Stimulated activated CD4-positive, alpha-beta T cell treated with anti-CD3 and anti-CD28 coated beads, Interleukin-2, amount 100 ng/mL, for 24 hours (primary cell): ENCODE data around the gene TOGARAM2.
"Not testable (repeated sequence)": the region's sequence is repeated elsewhere in the genome, so short reads cannot be mapped to it uniquely, and the experiment has no call there.

Experiments
- DNase-seq, 2 donors: peaks; one replicate each; pipeline ENCODE4 v3.0.0-alpha.2; 2020

TOGARAM2 gene

GRCh38 chr2:28977176-28977875 lies 3.8 kb upstream of the TOGARAM2 start:
- no peak for DNase-seq

GRCh38 chr2:28978001-28978400 lies 3.1 kb upstream of the TOGARAM2 start:
- DNase-seq: not testable (repeated sequence)

GRCh38 chr2:28978606-28979005 lies 2.5 kb upstream of the TOGARAM2 start:
- no peak for DNase-seq

- DNase-seq: no peak
Measured at GRCh38 chr2:28979041-28979440, 2.1 kb upstream of the TOGARAM2 start.

GRCh38 chr2:28979576-28980366 lies 1.3 kb upstream of the TOGARAM2 start:
- no peak for DNase-seq

GRCh38 chr2:28980368-28981015 lies 606 bp upstream of the TOGARAM2 start:
- DNase-seq: no peak

GRCh38 chr2:28981620-28982376 lies 700 bp downstream of the TOGARAM2 start:
- DNase-seq: no peak

- no peak for DNase-seq
Measured at GRCh38 chr2:28982381-28982950, 1.4 kb downstream of the TOGARAM2 start.

GRCh38 chr2:28986429-28986828 lies 5.3 kb downstream of the TOGARAM2 start:
- DNase-seq: no peak

- no peak for DNase-seq
Measured at GRCh38 chr2:28989973-28990372, 8.9 kb downstream of the TOGARAM2 start.

GRCh38 chr2:28990445-28990844 lies 9.3 kb downstream of the TOGARAM2 start:
- no peak for DNase-seq

GRCh38 chr2:28991021-28991420 lies 9.9 kb downstream of the TOGARAM2 start:
- no peak for DNase-seq

- DNase-seq: no peak
Measured at GRCh38 chr2:28991460-28991859, 10.4 kb downstream of the TOGARAM2 start.

- no peak for DNase-seq
Measured at GRCh38 chr2:28993206-28993960, 12.3 kb downstream of the TOGARAM2 start.

- no peak for DNase-seq
Measured at GRCh38 chr2:28994074-28994473, 13.0 kb downstream of the TOGARAM2 start.

- DNase-seq: no peak
Measured at GRCh38 chr2:28994679-28995078, 13.6 kb downstream of the TOGARAM2 start.

GRCh38 chr2:28995765-28996750 lies 15.0 kb downstream of the TOGARAM2 start:
- no peak for DNase-seq

- no peak for DNase-seq
Measured at GRCh38 chr2:28997237-28997846, 16.2 kb downstream of the TOGARAM2 start.

- DNase-seq: no peak
Measured at GRCh38 chr2:28997847-28998735, 17.0 kb downstream of the TOGARAM2 start.
